NCI-H82 treated with DMSO at 0.1 percent for 48 hours (cell line): Measurements from ENCODE around the gene PTPN18.

Experiments used
- DNase-seq: peaks from one replicate; lab custom pipeline; 2025; ENCODE audit not compliant: unreplicated experiment; lab: John Stamatoyannopoulos, UW

Gene PTPN18

DNA sequence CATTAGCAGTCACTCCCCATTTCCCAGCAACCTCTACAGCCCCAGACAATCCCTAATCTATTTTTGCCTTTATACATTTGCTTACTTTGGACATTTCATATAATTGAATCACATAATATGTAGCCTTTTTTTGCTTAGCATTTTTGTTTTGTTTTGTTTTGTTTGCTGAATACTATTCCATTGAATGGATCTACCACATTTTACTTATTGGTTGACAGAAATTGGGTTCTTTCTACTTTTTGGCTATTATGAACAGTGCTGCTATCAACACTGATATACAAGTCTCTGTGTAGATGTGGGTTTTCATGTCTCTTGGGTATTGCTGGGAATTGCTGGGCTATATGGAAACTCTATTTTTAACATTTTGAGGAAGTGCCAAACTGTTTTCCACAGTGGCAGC lies 7.6 kb downstream of the PTPN18 start:
- no peak for DNase-seq

DNA sequence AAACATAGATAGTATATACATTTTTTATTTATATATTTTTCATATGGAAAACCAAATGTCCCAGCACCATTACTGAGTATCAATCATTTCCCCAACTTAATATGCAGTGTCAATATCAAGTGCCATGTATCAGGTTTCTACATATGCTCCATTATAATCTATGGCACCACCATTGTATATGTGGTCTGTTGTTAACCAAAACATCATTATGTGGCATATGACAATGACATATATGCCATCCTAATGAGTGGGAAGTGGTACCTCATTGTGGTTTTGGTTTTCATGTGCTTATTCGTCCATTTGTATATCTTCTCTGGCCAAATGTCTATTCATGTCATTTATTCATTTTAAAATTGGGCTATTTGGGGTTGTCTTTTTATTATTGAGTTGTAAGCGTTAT lies 9.2 kb downstream of the PTPN18 start:
- no peak for DNase-seq

DNA sequence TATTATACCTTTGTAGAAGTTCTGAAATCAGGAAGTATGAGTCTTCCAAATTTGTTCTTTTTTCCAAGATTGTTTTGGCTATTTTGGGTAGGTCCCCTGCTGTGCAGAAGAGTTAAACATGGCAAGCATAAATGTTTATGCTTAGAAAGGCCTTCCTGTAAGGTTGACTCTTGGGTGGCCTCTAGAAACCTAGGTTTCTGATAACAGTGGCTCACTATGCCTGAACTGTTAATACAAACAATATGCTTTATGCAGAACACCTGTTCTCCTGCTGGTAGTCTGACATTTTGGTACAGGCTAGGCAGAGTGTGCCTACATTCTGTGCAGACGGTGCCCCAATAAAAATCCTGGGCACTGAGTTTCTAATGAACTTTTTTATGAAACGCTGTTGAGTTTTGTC lies 10.1 kb downstream of the PTPN18 start:
- DNase-seq = no peak

DNA sequence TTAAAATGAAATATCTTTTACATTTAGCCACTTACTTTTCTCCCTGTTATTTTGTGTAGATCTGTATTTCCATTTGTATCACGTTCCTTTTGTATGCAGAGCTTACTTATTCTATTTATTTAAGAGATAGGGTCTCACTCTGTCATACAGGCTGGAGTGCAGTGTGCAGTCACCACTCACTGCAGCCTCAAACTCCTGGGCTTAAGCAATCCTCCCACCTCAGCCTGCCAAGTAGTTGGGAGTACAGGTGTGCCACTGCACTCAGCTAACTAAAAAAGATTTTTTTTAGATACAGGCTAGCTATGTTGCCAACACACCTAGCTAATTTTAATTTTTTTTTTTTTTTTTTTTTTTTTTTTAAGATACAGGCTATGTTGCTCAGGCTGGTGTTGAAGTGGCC lies 10.9 kb downstream of the PTPN18 start:
- DNase-seq = no peak

DNA sequence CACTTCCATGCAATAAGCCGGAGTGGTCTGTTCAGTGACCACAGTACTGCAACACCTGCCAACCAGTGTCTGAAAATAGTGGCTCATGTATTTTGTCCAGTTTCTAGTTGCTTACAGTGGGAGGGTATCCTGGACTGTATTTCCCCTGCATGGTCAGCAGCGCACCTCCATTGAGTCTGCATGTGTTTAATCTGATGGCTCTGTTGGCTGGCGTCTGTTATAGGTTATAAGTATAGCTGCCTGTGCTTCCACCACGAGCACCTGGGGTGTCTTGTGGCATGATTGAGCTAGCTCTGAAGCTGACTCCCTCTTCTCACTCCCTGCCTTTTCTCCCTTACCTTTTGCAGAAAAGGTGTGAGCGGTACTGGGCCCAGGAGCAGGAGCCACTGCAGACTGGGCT lies 12.9 kb downstream of the PTPN18 start:
- DNase-seq = no peak

DNA sequence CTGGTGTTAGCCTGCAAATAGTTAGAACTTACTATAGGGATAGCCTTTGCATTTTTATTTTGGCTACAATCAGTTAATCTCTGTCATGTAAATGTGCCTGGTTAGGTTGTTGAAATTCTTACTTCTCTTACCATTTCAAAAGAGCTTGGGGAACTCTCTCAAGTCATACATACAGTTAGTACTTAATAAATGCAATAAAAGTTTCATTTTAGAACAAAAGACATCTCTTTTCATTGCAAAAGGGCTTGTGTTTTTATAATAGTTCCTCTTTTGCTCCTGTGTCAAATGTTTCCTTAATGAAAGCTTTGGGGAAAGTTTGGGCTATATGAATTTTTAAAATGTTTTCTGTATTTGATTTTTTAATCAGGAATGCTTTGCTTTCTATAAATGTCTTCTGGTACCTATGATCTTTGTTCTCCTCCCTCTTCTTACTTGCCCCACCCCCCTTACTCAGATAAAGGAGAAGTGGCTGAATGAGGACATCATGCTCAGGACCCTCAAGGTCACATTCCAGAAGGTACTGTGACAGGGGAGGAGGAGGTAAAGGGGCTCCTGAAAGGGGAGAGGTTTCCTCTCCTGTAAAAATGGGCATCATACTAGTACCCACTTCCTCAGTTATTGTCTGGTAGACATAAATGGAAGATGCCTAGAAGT lies 13.6 kb downstream of the PTPN18 start:
- no peak for DNase-seq

DNA sequence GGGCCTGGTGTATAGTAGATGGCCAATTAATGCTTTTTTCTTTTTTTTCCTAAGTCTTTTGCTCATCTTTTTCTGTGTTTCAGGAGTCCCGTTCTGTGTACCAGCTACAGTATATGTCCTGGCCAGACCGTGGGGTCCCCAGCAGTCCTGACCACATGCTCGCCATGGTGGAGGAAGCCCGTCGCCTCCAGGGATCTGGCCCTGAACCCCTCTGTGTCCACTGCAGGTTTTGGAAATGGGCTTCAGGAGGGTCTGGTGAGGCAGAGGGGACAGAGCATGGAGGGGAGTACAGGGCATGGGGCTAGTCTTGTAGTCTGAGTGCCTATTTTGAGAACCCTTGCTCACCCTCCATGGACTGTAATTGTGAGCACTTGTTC lies 14.1 kb downstream of the PTPN18 start:
- DNase-seq = no peak

DNA sequence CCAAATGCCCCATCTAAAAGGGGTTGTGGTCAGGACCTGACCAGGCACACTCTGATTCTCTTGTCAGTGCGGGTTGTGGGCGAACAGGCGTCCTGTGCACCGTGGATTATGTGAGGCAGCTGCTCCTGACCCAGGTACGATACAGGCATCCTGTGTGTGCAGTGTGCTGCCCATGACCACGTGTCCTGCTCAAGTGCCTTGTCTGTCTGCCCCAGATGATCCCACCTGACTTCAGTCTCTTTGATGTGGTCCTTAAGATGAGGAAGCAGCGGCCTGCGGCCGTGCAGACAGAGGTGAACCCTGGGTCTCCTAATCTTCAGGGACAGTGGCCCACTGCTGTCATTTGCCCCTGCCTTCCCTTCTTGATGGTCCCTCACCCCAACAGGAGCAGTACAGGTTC lies 14.6 kb downstream of the PTPN18 start:
- no peak for DNase-seq

DNA sequence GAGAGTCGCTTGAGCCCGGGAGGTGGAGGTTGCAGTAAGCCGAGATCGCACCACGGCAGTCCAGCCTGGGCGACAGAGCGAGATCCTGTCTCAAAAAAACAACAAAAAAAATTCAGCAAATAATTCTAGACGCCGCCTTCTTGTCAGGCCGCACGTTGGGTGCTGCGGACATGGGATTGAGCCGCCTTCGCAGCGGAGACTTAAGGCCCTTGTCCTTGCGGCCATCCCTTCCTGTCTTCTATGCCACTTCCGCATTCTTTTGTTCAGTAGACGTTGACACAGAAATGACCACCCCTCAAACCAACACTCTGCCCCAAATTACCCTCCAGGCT lies 15.8 kb downstream of the PTPN18 start:
- no peak for DNase-seq

DNA sequence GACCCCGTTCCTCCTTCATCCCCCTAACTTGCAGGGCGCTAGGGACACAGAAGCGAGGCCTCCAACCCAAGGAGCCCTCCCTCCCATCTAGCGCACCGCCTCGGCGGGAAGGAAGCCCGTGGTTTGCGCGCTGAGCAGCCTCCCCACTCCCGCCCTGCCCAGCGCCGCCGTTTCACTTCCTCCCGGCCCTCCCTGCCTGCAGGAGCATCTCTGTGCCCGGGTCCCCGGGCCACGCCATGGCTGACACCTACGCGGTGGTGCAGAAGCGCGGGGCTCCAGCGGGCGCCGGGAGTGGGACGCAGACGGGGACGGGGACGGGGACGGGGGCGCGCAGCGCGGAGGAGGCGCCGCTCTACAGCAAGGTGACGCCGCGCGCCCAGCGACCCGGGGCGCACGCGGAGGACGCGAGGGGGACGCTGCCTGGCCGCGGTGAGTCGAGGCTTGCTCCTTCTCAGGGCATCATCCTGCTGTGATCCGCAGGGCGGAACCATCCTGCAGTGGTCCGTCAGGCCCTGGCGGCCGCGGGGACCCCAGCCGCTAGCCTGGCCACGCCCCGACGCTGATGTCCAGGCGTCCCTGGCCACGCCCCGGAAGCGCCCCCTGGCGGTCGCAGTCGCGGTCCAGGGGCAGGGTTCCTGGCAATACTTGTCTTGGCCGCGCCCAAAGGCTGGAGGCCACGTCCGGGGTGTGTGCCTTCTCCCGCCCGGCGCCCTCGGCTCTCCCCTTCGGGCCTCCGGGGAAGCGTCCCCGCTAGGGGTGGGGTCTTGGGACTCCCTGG lies 16.4 kb downstream of the PTPN18 start:
- no peak for DNase-seq

DNA sequence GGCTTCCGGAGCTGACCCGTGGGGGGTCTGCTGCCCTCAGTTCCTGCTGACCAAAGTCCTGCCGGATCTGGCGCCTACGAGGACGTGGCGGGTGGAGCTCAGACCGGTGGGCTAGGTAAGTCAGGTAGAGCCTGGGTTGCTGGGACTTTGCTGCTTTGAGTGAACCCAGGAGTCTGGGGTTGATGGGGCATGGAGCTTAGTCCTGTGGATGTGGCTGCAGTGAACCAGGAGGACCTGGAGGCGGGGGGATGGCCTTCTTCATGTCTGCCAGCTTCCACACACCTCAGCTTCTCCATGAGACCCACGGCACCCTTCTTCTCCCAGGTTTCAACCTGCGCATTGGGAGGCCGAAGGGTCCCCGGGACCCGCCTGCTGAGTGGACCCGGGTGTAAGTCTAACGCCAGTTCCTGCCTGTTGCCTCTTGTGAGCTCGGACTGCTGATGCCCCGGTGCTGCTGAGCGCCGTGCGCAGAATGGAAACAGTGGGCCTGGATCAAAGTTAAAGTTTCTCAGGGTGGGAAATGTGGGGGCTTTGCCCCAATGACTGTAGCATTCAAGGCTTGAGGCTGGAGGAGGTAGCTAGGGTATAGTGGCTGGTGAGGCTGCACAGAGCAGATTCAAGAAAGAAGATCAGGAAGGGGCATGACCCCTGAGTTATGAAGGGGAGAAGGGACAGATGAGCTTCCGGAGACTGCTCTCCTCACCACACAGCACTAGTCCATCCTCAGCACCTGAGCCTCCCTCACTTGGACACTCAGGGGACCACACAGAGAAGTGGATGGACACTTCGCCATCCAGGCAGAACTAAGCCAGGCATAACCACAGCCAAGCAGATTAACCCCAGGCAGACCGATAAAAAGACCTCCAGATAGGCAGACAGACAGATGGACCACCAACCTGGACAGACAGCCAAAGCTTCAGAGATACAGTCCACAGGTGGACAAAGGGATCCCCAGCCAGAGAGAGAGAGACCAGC lies 17.3 kb downstream of the PTPN18 start:
- DNase-seq = no peak

DNA sequence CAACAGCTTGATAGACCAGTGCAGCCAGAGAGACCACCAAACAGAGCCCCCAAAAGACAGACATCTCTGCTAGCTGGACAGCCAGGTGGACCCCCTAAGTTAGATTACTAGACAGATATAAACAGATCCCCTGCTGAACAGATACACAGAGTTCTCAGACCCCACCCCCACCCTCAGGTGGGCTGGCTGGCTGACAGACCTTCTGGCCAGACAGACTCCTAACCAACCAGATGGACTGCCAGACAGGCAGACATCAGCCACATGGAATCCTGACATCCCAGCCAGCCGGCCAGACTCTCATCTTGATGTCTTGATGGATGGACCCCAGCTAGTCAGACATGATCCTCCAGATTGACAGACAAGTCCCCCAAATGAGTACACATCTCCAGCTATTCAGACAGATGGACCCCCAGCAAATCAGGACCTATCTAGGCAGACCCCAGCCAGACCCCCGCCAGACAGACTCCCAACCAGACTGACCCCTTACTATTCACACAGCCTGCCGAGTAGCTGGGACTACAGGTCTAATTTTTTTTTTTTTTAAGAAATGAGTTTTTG lies 18.0 kb downstream of the PTPN18 start:
- DNase-seq = no peak

DNA sequence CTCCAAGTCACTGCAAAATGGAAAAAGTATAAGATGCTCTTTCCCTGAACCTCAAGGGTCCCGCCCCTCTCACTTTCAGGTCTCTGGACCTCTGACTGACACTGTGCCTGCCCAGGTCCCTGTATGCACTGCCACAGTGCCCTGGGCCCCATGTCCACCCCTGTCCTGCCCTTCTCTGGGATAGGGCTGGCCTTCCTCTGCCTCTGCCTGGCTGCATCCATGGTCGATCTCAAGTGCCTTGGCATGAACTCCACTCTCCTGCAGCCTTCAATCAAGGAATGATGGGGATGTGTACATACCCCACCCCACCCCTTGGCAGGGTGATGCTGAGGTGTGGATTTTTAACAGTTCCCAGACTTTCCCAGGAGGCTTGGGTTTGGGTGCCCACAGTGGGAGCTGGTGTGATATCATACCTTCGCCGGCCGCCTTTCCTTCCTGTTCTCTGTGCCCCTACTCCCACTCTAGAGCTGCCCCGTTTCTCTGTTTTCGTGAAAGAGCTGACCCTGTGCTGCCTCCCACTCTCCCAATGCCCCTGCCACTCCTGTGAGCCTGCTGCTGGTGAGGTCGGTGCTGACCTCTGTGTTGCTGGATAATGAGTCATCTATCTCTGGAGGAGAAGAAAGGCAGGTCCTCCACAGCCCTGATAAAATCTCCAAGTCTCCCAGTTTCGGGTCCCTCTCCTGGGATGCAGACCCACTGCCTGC lies 18.9 kb downstream of the PTPN18 start:
- DNase-seq = no peak

DNA sequence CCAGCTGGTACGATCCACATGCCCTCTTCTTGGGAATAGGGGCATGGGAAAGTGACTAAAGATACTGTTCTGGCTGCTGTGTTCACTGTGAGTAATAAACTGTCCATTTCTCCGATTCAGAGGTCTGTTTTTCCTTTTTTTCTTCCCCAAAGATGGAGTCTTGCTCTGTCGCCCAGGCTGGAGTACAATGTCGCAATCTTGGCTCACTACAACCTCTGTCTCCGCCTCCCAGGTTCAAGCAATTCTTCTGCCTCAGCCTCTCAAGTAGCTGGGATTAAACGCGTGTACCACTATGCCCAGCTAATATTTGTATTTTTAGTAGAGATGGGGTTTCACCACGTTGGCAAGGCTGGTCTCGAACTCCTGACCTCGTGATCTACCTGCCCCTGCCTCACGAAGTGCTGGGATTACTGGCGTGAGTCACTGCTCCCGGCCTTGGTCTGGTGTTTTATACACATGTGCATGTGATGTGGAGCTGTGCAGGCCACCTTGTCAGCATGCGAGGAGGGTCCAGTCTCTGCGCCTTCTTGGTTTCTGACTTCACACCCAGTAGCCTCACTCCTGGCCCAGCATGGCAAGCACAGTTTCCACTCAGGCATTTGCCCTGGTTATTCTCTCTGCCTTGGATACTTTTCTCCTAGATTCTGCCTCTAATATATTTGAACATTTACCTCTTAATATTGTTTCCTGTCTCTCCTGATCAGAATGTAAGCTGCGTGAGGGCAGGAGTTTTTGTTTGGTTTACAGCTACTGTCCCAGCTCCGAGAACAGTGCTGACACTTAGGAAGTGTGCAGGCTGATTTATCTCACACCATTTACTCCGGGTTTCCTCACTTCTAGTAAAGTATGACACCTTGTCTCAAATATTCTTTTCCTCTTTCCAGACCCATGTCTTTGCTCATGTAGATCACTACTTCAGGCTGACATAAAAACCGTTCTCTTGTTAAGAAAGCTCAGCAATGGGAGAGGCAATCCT lies 19.7 kb downstream of the PTPN18 start:
- no peak for DNase-seq

DNA sequence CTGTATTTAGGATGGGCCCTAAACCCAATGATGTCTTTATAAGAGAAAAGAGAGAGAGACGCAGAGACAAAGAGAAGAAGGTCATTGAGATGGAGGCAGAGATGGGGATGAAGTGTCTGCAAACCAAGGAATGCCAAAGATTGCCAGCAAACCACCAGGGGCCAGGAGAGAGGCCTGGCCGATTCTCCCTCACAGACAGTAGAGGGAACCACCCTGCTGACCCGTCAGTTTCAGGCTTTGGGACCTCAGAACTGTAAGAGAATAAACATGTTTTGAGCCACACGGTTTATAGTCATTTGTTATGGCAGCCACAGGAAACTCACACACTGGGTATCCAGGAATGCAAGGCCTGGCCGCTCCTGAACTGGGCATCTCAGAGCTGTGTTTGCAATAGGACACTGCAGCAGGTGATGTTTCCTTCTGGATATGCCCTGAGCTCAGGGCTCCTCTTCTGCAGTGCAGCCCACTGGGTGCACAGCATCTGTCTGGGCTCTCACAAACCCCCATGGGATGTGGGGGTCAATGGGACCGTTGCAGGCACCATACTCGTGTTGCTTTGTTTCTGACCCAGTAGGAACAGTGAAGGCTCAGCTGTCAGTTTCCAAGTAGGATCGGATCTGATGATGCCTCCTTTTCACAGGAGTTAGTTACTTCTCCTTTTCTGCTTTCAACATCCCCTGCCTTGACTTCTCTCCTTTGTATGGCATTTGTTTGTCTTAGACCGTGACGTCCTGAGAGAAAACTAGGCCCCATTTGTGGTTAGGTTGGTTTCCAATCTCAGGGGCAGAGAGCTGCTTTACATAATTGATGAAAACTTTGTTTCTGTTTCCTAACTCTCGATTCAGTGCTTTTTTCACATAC lies 20.8 kb downstream of the PTPN18 start:
- no peak for DNase-seq

DNA sequence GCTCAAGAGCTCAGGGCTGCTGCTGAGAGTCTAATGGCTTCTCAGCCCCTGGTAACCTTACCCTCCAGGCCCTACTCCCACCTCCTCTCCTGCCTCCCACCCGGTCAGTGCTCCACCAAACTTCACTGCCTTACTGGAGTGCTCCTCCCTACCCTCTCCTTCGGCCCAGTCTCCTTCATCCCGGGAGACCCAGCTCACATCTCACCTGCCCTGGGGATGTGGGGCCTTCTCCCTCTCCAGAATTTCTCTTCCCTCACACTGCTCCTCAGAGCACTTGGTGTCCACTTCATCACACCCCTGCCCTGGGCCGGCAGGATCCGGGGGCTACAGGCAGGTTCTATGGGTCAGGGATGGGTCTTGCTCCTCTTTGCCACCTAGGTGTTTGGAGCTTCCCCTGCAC lies 21.6 kb downstream of the PTPN18 start:
- DNase-seq = no peak

DNA sequence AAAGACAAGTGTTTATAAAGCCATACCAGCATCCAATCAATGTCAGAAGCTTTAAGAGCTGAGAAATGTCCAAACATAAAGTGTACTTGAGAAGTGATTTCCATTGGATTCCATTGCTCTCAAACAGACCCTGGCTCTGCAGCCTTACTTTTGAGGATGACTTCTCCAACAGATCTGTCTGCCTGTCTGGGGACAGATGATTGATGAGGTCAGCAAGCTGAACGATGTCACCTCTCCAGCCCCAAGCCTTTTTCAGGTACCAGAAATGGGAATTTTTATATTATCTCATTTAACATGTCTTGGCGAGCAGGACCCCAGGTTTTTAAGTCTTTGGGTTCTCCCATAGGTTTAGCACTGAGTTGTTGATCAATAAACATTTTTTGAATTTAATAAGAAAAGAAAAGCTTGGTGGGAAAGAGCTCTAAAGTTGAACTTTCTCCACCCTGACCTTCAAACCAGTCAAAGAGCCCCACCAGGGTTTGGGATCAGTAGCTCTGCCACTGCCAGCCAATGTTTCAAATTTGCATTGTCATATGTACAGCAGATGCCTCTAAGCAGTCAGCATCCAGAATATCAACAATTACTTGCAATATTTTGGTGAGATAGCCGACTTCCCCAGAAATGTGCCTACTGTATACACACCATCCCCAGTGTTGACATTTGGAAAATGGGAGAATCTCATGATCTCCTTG lies 22.5 kb downstream of the PTPN18 start:
- no peak for DNase-seq

DNA sequence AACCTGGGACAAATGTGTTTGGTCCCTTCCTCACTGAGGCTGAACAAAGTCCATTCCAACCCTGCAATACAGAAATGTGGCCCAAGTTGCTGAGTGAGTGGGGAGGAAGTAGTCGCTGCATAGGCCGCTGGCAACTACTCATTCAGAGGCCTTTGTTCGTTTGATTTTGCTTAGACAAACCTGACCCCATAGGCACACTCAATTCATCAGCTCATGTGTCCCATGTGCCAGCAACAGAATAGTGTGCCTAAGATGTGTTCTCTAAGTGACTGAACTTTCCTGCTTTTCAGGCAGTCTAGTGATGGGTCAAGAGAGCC lies 23.0 kb downstream of the PTPN18 start:
- no peak for DNase-seq
